ENCODE results near the gene TMEM151B. TPM values are rescaled to one million over a fixed set of nuclear protein-coding genes. Genes with fewer than 3 reads are reported as not detected.

TMEM151B gene
- total RNA-seq, 2 donors from 2014 or later, result 0.12 to 0.19 TPM

DNA sequence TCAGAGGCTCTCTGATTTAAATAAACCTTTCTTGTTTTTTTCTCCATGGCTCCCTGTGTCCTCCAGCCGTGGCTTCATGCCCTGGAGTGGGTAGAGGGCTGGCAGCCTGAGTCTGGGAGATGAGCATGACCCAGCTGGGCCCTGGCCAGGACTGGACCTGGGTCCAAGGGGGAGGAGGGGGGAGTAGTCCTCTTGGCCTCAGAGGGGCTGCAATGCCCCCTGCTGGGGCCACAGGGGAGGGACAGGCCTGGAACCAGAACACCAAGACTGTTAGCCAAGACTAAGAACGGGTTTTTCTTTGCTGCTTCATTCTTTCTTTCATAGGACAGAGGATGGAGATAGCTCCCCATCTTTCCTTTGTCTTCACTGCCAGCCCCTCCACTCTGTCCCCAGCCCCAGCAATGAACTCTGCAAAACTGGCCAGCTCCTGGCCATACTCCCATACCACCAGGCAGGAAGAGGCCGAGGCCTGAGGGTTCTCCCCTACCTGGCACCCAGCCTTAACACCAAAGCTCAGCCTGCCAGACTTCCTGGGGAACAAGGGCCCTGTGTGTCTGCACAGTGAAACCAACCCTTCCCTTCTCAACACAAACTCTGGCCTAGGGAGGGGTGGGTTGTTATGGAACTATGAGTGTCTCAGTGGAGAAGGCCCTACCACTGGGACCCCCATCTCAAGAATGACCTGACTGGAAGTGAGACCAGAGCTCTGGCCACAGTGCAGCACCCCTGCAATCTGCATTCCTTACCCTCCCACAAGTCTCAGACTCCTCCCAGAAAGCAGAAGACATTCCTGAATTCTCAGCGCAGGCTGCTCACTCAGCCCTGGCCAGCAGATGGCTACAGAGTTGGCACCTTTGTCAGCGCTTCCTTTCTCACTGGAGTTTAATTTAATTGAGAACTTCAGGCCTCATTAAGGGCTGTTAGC is 35.9 kb upstream of the TMEM151B start:
- Histone ChIP-seq H3K9me3 (no peaks in the 10 kb centered on the region), H3K4me3 (no peak overlapping the region), H3K27me3 (no peaks in the 10 kb centered on the region), H3K4me1 (no peaks in the 10 kb centered on the region), H3K27ac (no peak overlapping the region), H3K36me3 (no peaks in the 10 kb centered on the region), H3K9ac (ENCODE audit: low read depth in 2 of 2, low read length in 2 of 2) (peak overlapping the region in 1 of 2 donors; percentile 44)
- DNase-seq, result peak; percentile 61
- intact Hi-C loops (cut with DNase I), result loop anchor here (5.0 kb wide), 1 partner anchor 137 kb away; no protein-coding TSS in a partner anchor
- TF ChIP-seq, protein P1, sequence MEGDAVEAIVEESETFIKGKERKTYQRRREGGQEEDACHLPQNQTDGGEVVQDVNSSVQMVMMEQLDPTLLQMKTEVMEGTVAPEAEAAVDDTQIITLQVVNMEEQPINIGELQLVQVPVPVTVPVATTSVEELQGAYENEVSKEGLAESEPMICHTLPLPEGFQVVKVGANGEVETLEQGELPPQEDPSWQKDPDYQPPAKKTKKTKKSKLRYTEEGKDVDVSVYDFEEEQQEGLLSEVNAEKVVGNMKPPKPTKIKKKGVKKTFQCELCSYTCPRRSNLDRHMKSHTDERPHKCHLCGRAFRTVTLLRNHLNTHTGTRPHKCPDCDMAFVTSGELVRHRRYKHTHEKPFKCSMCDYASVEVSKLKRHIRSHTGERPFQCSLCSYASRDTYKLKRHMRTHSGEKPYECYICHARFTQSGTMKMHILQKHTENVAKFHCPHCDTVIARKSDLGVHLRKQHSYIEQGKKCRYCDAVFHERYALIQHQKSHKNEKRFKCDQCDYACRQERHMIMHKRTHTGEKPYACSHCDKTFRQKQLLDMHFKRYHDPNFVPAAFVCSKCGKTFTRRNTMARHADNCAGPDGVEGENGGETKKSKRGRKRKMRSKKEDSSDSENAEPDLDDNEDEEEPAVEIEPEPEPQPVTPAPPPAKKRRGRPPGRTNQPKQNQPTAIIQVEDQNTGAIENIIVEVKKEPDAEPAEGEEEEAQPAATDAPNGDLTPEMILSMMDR (IDR thresholded peaks at IDR 0.05), result peak; percentile 56

DNA sequence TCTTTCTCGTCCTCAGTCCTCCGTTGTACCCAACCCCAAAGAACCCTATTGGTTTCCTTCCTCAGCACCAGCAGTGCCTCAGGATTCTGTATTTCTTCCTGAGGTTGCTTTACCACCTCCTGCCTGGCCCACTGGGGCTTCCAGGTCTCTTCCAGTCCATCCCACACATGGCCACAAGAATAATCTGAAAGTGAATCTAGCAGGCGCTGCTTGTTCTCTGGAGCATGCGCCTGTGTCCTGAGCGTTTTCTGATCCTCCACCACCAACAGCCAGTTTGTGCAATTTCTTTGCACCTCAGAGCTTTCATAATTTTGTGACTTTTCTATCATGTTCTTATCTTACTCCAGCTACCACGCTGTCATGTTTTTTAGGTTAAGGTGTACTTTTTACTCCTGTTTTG is 35.0 kb upstream of the TMEM151B start:
- no peaks in the 10 kb centered on the region for H3K27me3 ChIP-seq
- H3K9ac ChIP-seq (ENCODE audit: low read depth in 2 of 2, low read length in 2 of 2), result peak overlapping the region in 1 of 2 donors; percentile 44
- no peaks in the 10 kb centered on the region for H3K4me1 ChIP-seq
- H3K4me3 ChIP-seq, result no peak overlapping the region
- H3K27ac ChIP-seq, result no peak overlapping the region
- no peaks in the 10 kb centered on the region for H3K9me3 ChIP-seq
- intact Hi-C loops (cut with DNase I), result loop anchor here (5.0 kb wide), 1 partner anchor 138 kb away; no protein-coding TSS in a partner anchor
- DNase-seq, result no peak
- TF ChIP-seq, protein P1 (IDR thresholded peaks at IDR 0.05), result no peak
- no peaks in the 10 kb centered on the region for H3K36me3 ChIP-seq

- Histone ChIP-seq H3K9ac (ENCODE audit: low read depth in 2 of 2, low read length in 2 of 2) (no peak overlapping the region), H3K27ac (no peak overlapping the region), H3K27me3 (no peaks in the 10 kb centered on the region), H3K4me3 (no peak overlapping the region), H3K4me1 (no peaks in the 10 kb centered on the region), H3K9me3 (no peaks in the 10 kb centered on the region), H3K36me3 (no peaks in the 10 kb centered on the region)
- intact Hi-C loops (cut with DNase I), result loop anchor here (5.0 kb wide), 1 partner anchor 139 kb away; no protein-coding TSS in a partner anchor
- TF ChIP-seq, protein P1 (IDR thresholded peaks at IDR 0.05), result no peak
- DNase-seq, result no peak
These were observed 34.2 kb upstream of the TMEM151B start for GRCh38 chr6:44235891-44236516.

DNA sequence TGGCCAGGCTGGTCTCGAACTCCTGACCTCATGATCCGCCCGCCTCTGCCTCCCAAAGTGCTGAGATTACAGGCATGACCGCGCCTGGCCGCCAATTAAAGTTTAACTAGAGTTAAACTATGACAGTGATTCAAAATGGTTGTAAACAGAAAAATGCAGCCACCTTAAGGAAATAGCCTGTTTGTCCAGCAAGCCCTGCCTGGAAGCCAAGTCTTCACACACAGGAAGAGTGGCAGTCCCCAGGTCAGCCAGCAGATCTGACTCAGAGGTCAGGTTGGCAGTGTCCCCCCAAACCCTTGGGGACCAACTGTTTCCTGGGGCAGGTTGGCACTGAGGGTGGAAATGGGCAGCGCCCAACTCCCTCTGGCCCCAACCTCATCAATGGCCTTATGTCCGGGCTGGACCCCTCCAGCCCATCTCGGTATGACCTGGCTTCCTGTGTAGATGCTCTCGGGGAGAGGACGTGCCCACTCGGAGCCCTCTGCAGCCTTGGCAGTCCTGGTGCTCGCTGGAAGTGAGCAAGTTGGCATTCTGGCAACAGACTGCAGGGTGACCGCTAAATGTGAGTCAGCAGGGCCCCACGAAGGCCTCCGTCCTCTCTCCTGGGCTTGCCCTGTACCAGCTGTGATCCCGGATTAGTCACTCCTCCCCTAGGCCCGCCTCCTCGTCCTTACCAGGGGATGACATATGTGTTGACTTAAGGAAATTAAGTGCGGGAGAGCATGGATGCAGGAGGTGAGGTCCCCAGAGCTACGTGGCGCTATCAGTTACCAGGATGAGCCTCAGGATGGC is 33.0 kb upstream of the TMEM151B start:
- Histone ChIP-seq H3K4me1 (no peaks in the 10 kb centered on the region), H3K9ac (ENCODE audit: low read depth in 2 of 2, low read length in 2 of 2) (peak overlapping the region; percentile 93 to 94), H3K36me3 (no peaks in the 10 kb centered on the region), H3K27ac (peak overlapping the region; percentile 96), H3K4me3 (peak overlapping the region; percentile 41), H3K9me3 (no peaks in the 10 kb centered on the region), H3K27me3 (no peaks in the 10 kb centered on the region)
- intact Hi-C loops (cut with DNase I), result loop anchor here (5.0 kb wide), 1 partner anchor 140 kb away; no protein-coding TSS in a partner anchor
- DNase-seq, result peak; percentile 96
- TF ChIP-seq, protein P1 (IDR thresholded peaks at IDR 0.05), result no peak

Measured in colonic mucosa (tissue), 4 donors.